ENCODE data around the gene SLC6A18. TPM values are rescaled to one million over a fixed set of nuclear protein-coding genes. Genes with fewer than 3 reads are reported as not detected.

Gene SLC6A18
- total and polyA plus RNA-seq, 5 donors from 2014 or later = not detected

DNA sequence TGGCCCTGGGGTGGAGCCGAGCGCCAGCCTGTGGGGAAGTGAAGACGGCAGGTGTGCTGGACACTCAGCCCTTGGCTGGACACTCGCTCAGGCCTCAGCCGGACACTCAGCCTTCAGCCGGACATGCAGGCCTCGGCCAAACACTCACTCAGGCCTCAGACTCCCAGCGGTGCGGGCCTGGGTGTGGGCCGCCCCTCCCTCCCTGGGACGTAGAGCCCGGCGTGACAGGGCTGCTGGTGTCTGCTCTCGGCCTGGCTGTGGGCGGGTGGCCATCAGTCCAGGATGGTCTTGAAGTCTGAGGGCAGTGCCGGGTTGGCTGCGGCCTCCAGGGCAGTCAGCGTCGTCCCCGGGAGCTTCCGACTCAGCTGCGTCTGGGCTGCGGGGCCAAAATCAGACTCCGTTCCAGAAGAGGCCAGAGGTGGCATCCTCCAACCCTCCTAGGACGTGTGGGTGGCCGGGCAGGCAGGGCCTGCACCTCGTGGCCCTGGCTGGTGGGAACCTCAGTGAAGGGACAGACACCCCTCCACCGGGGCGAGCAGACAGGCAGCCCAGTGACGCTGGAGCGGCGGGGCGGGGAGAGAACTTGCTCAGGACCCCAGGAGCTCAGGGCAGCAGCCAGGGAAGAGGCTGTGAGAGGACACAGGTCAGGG is 28.4 kb downstream of the SLC6A18 start:
- no peaks in the 10 kb centered on the region for H3K9me3 Mint-ChIP-seq
- H3K27ac Mint-ChIP-seq = no peak overlapping the region
- no peaks in the 10 kb centered on the region for H3K36me3 Mint-ChIP-seq
- peaks cover 0 to 24% (median 9%) of the 10 kb centered on the region in 4 donors for H3K4me1 Mint-ChIP-seq
- no peak overlapping the region for H3K27ac ChIP-seq (ENCODE audit: insufficient read depth, low read length, poor library complexity, severe bottlenecking)
- no peaks in the 10 kb centered on the region for H3K36me3 ChIP-seq (ENCODE audit: control insufficient read depth, insufficient read depth, low read length)
- no peaks in the 10 kb centered on the region for H3K27me3 ChIP-seq (ENCODE audit: control insufficient read depth, insufficient read depth, low read length)
- peaks cover 14% of the 10 kb centered on the region for H3K4me1 ChIP-seq (ENCODE audit: control insufficient read depth, insufficient read depth, low read length, poor library complexity, severe bottlenecking)
- ATAC-seq (ENCODE audit: low read depth in 2 of 2) = no peak
- H3K4me3 ChIP-seq (ENCODE audit: low read depth, low read length) = no peak overlapping the region
- no peaks in the 10 kb centered on the region for H3K9me3 ChIP-seq (ENCODE audit: control insufficient read depth in 2 of 2, low read length in 2 of 2)
- H3K27me3 Mint-ChIP-seq = no peaks in the 10 kb centered on the region
- no peak for DNase-seq
- no peak overlapping the region for H3K4me3 Mint-ChIP-seq

DNA sequence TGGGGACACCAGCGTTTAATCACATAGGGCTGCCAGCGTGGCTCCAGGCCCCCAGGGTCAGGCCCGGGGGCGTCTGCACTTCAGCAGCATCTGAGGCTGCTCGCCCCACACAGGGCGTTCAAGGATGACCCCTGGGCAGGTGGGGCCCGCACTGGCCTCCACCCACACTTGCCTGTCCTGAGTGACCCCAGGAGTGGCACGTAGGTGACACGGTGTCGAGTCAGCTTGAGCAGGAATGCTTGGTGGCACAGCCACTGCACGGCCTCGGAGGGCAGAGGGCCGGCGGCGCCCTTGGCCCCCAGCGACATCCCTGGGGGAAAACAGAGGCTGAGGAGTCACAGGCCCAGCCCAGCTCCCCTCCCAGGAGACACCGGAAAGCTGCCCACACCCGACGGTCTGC is 29.0 kb downstream of the SLC6A18 start:
- Mint-ChIP-seq H3K27ac (peak overlapping the region in 1 of 3 donors; percentile 88), H3K27me3 (no peaks in the 10 kb centered on the region), H3K4me1 (peaks cover 0 to 24% (median 9%) of the 10 kb centered on the region in 4 donors), H3K4me3 (no peak overlapping the region), H3K36me3 (no peaks in the 10 kb centered on the region), H3K9me3 (peaks cover 0 to 1% (median 0%) of the 10 kb centered on the region in 7 donors)
- Histone ChIP-seq H3K9me3 (ENCODE audit: control insufficient read depth in 2 of 2, low read length in 2 of 2) (no peaks in the 10 kb centered on the region), H3K27me3 (ENCODE audit: control insufficient read depth, insufficient read depth, low read length) (no peaks in the 10 kb centered on the region), H3K4me1 (ENCODE audit: control insufficient read depth, insufficient read depth, low read length, poor library complexity, severe bottlenecking) (peaks cover 14% of the 10 kb centered on the region), H3K36me3 (ENCODE audit: control insufficient read depth, insufficient read depth, low read length) (no peaks in the 10 kb centered on the region), H3K4me3 (ENCODE audit: low read depth, low read length) (no peak overlapping the region), H3K27ac (ENCODE audit: insufficient read depth, low read length, poor library complexity, severe bottlenecking) (no peak overlapping the region)
- ATAC-seq (ENCODE audit: low read depth in 2 of 2) (peak in 1 of 2 donors; percentile 23), DNase-seq (no peak)

DNA sequence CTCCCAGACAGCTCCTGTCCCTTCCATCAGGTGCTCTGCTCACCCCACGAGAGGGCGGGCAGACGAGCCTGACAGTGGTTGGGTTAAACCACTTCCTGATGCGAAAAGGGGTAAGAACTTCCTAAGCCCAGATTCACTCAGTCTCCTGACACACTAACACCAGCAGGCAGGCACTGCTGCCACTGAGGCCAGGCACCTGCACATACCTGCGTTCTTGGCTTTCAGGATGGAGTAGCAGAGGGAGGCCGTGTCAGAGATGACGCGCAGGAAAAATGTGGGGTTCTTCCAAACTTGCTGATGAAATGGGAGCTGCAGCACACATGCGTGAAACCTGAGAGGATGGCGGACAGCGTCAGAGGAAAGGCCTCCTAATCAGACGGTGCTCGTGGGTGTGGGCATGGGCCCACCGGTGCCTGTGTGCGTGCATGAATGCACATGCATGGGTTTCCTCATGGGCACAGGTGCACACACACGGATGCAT is 29.9 kb downstream of the SLC6A18 start:
- peak overlapping the region in 3 of 4 donors; percentile 34 to 81 (median 77) for H3K4me3 Mint-ChIP-seq
- Histone ChIP-seq H3K4me1 (ENCODE audit: control insufficient read depth, insufficient read depth, low read length, poor library complexity, severe bottlenecking) (peaks cover 14% of the 10 kb centered on the region), H3K27me3 (ENCODE audit: control insufficient read depth, insufficient read depth, low read length) (no peaks in the 10 kb centered on the region), H3K27ac (ENCODE audit: insufficient read depth, low read length, poor library complexity, severe bottlenecking) (no peak overlapping the region), H3K4me3 (ENCODE audit: low read depth, low read length) (peak overlapping the region; percentile 43), H3K9me3 (ENCODE audit: control insufficient read depth in 2 of 2, low read length in 2 of 2) (no peaks in the 10 kb centered on the region), H3K36me3 (ENCODE audit: control insufficient read depth, insufficient read depth, low read length) (no peaks in the 10 kb centered on the region)
- H3K9me3 Mint-ChIP-seq = peaks cover 0 to 1% (median 0%) of the 10 kb centered on the region in 7 donors
- ATAC-seq (ENCODE audit: low read depth in 2 of 2) (peak; percentile 66 to 76), DNase-seq (peak in 2 of 3 donors; percentile 55 to 72)
- H3K36me3 Mint-ChIP-seq = no peaks in the 10 kb centered on the region
- H3K27ac Mint-ChIP-seq = peak overlapping the region; percentile 18 to 88 (median 82)
- peaks cover 0 to 24% (median 9%) of the 10 kb centered on the region in 4 donors for H3K4me1 Mint-ChIP-seq
- no peaks in the 10 kb centered on the region for H3K27me3 Mint-ChIP-seq

DNA sequence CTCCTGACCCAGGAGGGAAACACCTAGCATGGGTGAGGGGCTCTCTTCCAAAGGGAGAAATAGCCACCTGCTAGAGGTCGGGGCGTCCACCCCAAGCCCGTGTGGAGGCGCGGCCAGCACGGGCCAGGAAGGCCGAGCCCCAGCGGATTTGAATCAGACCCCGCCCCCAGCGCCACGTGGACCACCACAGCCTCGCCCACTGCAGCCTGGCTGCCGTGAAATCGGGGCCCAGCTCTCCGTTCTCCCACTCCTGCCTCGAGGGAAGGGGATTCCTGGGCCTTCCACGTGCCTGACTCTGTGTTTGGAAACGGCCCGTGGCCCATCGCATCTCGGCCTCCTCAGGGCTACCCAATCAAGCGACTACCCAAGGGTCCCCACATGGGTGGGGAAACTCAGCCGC is 31.6 kb downstream of the SLC6A18 start:
- H3K4me3 ChIP-seq (ENCODE audit: low read depth, low read length) = no peak overlapping the region

DNA sequence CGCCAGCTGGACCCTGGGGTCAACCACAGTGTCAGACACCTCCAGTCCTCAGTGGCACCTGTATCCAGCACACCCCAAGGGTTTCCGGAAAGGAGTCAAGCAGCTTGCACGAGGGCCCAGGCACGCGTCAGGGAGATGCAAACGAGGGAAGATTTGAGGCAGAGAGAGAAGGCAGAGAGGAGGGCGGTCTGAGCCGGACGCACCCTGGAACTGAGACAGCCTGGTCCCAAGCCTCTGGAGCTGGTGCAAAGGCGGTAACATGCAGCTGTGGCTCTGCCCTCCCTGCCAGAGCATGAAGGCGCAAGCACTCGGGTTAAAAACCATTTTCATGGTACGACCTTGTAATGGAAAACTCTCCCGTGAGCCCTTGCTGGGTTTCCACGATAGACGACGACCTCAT is 32.2 kb downstream of the SLC6A18 start:
- DNase-seq (no peak), ATAC-seq (ENCODE audit: low read depth in 2 of 2) (no peak)
- Histone ChIP-seq H3K4me3 (ENCODE audit: low read depth, low read length) (no peak overlapping the region), H3K27ac (ENCODE audit: insufficient read depth, low read length, poor library complexity, severe bottlenecking) (no peak overlapping the region), H3K27me3 (ENCODE audit: control insufficient read depth, insufficient read depth, low read length) (no peaks in the 10 kb centered on the region), H3K36me3 (ENCODE audit: control insufficient read depth, insufficient read depth, low read length) (no peaks in the 10 kb centered on the region), H3K9me3 (ENCODE audit: control insufficient read depth in 2 of 2, low read length in 2 of 2) (no peaks in the 10 kb centered on the region), H3K4me1 (ENCODE audit: control insufficient read depth, insufficient read depth, low read length, poor library complexity, severe bottlenecking) (peaks cover 14% of the 10 kb centered on the region)
- no peak overlapping the region for H3K4me3 Mint-ChIP-seq
- H3K27me3 Mint-ChIP-seq = no peaks in the 10 kb centered on the region
- no peak overlapping the region for H3K27ac Mint-ChIP-seq
- H3K4me1 Mint-ChIP-seq = peaks cover 0 to 21% (median 9%) of the 10 kb centered on the region in 4 donors
- no peaks in the 10 kb centered on the region for H3K36me3 Mint-ChIP-seq
- H3K9me3 Mint-ChIP-seq = peaks cover 0 to 3% (median 0%) of the 10 kb centered on the region in 7 donors

More for the DNA sequence above, 31.6 kb downstream of the SLC6A18 start:
- no peak for ATAC-seq (ENCODE audit: low read depth in 2 of 2)
- no peaks in the 10 kb centered on the region for H3K36me3 ChIP-seq (ENCODE audit: control insufficient read depth, insufficient read depth, low read length)
- H3K9me3 Mint-ChIP-seq = peaks cover 0 to 3% (median 0%) of the 10 kb centered on the region in 7 donors
- no peak overlapping the region for H3K27ac Mint-ChIP-seq
- no peaks in the 10 kb centered on the region for H3K36me3 Mint-ChIP-seq
- H3K27me3 ChIP-seq (ENCODE audit: control insufficient read depth, insufficient read depth, low read length) = no peaks in the 10 kb centered on the region
- H3K4me3 Mint-ChIP-seq = no peak overlapping the region
- H3K4me1 ChIP-seq (ENCODE audit: control insufficient read depth, insufficient read depth, low read length, poor library complexity, severe bottlenecking) = peaks cover 14% of the 10 kb centered on the region
- H3K4me1 Mint-ChIP-seq = peaks cover 0 to 24% (median 9%) of the 10 kb centered on the region in 4 donors
- H3K9me3 ChIP-seq (ENCODE audit: control insufficient read depth in 2 of 2, low read length in 2 of 2) = no peaks in the 10 kb centered on the region
- no peak for DNase-seq
- no peak overlapping the region for H3K27ac ChIP-seq (ENCODE audit: insufficient read depth, low read length, poor library complexity, severe bottlenecking)
- H3K27me3 Mint-ChIP-seq = no peaks in the 10 kb centered on the region

DNA sequence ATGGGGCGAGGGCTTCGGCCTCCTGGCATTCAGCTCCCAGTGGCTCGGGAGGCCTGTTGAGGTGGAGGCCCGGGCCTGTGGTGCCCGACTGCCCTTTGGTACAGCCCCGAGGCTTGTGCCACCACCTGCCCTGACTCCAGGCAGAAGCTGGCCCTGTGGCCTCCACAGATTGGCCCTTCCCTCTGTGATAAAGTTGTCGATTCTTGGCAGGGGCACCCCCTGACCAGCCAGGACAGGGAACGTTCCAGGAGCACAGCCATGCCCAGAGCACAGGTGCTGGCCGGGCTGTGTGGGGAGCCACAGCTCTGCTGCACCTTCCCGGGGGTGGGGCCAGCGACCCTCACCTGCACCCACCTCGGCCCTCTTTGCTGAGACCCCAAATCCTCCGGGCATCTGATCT is 32.7 kb downstream of the SLC6A18 start:
- Histone ChIP-seq H3K9me3 (ENCODE audit: control insufficient read depth in 2 of 2, low read length in 2 of 2) (no peaks in the 10 kb centered on the region), H3K4me1 (ENCODE audit: control insufficient read depth, insufficient read depth, low read length, poor library complexity, severe bottlenecking) (peaks cover 14% of the 10 kb centered on the region), H3K4me3 (ENCODE audit: low read depth, low read length) (no peak overlapping the region), H3K36me3 (ENCODE audit: control insufficient read depth, insufficient read depth, low read length) (no peaks in the 10 kb centered on the region), H3K27ac (ENCODE audit: insufficient read depth, low read length, poor library complexity, severe bottlenecking) (no peak overlapping the region), H3K27me3 (ENCODE audit: control insufficient read depth, insufficient read depth, low read length) (no peaks in the 10 kb centered on the region)
- DNase-seq (no peak), ATAC-seq (ENCODE audit: low read depth in 2 of 2) (no peak)
- Mint-ChIP-seq H3K36me3 (no peaks in the 10 kb centered on the region), H3K4me1 (peaks cover 0 to 21% (median 9%) of the 10 kb centered on the region in 4 donors), H3K27ac (no peak overlapping the region), H3K27me3 (no peaks in the 10 kb centered on the region), H3K9me3 (peaks cover 0 to 3% (median 0%) of the 10 kb centered on the region in 7 donors), H3K4me3 (no peak overlapping the region)

DNA sequence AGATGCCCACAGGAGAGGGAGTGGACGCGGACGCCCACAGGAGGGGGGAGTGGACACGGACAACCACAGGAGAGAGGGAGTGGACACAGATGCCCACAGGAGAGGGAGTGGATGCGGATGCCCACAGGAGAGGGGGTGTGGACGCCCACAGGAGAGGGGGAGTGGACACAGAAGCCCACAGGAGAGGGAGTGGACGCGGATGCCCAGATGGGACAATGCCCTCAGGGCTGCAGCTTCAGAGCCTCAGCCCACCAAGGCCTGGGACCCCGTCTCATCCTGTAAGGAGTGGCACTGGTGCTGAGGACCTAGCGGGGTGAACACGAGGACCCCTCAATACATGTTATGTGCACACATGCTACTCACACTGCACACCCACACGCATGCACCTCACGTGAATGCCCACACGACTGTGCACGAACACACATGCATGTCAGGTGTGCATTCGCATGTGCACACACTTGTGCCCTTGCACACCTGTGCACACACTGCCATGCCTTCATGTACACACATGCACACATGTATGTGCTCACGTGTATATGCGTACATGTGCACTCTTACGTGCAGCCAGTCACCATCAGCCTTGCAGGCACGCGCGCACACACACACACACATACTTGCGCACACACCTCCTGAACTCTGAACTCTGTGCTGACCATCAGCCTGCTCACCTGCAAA is 34.8 kb downstream of the SLC6A18 start:
- Mint-ChIP-seq H3K4me1 (peaks cover 0 to 16% (median 7%) of the 10 kb centered on the region in 4 donors), H3K4me3 (no peak overlapping the region), H3K27me3 (no peaks in the 10 kb centered on the region), H3K9me3 (peaks cover 0 to 3% (median 0%) of the 10 kb centered on the region in 7 donors), H3K36me3 (no peaks in the 10 kb centered on the region), H3K27ac (no peak overlapping the region)
- Histone ChIP-seq H3K36me3 (ENCODE audit: control insufficient read depth, insufficient read depth, low read length) (no peaks in the 10 kb centered on the region), H3K9me3 (ENCODE audit: control insufficient read depth in 2 of 2, low read length in 2 of 2) (no peaks in the 10 kb centered on the region), H3K27me3 (ENCODE audit: control insufficient read depth, insufficient read depth, low read length) (no peaks in the 10 kb centered on the region), H3K4me1 (ENCODE audit: control insufficient read depth, insufficient read depth, low read length, poor library complexity, severe bottlenecking) (peaks cover 6% of the 10 kb centered on the region), H3K4me3 (ENCODE audit: low read depth, low read length) (no peak overlapping the region), H3K27ac (ENCODE audit: insufficient read depth, low read length, poor library complexity, severe bottlenecking) (no peak overlapping the region)
- DNase-seq (no peak), ATAC-seq (ENCODE audit: low read depth in 2 of 2) (no peak)
